ENCODE measurements around the gene NAA60.

DNA sequence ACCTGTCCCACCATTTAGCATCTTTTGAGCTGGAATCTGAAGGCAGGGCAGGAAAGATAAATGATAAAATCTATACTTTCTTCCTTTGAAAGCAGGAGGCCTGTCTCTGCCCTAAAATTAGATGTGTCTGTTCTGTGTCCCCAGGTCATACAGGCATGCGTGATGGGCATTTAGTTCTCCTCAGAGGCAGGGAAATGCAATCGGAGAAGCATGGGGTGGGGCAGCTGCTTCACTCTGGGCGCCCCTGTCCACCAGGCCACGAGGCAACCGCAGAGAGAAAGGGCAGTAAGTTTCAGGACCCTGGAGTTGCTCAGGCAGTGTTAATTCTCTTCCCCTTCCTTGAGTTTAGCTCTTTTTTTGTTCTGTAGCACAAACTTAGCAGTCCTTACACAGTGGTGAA is 82.5 kb downstream of the NAA60 start:
- TF ChIP-seq, protein P1, sequence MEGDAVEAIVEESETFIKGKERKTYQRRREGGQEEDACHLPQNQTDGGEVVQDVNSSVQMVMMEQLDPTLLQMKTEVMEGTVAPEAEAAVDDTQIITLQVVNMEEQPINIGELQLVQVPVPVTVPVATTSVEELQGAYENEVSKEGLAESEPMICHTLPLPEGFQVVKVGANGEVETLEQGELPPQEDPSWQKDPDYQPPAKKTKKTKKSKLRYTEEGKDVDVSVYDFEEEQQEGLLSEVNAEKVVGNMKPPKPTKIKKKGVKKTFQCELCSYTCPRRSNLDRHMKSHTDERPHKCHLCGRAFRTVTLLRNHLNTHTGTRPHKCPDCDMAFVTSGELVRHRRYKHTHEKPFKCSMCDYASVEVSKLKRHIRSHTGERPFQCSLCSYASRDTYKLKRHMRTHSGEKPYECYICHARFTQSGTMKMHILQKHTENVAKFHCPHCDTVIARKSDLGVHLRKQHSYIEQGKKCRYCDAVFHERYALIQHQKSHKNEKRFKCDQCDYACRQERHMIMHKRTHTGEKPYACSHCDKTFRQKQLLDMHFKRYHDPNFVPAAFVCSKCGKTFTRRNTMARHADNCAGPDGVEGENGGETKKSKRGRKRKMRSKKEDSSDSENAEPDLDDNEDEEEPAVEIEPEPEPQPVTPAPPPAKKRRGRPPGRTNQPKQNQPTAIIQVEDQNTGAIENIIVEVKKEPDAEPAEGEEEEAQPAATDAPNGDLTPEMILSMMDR (IDR thresholded peaks at IDR 0.05), result no peak
- TF ChIP-seq ZFX (IDR thresholded peaks at IDR 0.05; ENCODE audit: borderline replicate concordance), result no peak

Measured in 22Rv1 (cell line).